A549 (cell line): ENCODE measurements around the gene OTUD7B.

ENCODE experiments used
- CTCF ChIP-seq: fragments of >200 bp; sonication (Bioruptor Twin); formaldehyde crosslinking; IDR thresholded peaks from 3 replicates; pipeline ENCODE4 v1.5.1; 2016
- E2F6 ChIP-seq: IDR thresholded peaks from 2 replicates; pipeline ENCODE4 v1.6.1; 2012; ENCODE audit warnings: low read depth, borderline replicate concordance
- EP300 ChIP-seq, 2 experiments: fragments of >200 bp; sonication (Bioruptor Twin); formaldehyde crosslinking; IDR thresholded peaks; 2 replicates in 1 of 2; 3 replicates in 1 of 2; pipeline ENCODE4 v1.6.1; 2016 to 2017
- KDM5A ChIP-seq: fragments of 200-600 bp; sonication (generic); IDR thresholded peaks from 2 replicates; pipeline ENCODE4 v1.6.1; 2016; ENCODE audit warnings: antibody characterized with exemption, mild to moderate bottlenecking
- MAX ChIP-seq: IDR thresholded peaks from 2 replicates; pipeline ENCODE4 v1.6.1; 2012
- MYC ChIP-seq: IDR thresholded peaks from 2 replicates; pipeline ENCODE4 v1.6.1; 2012; ENCODE audit warnings: mild to moderate bottlenecking, inconsistent platforms, low read length, improper control_type of control experiment, borderline replicate concordance
- POLR2A ChIP-seq: IDR thresholded peaks from 2 replicates; pipeline ENCODE4 v1.6.1; 2012; ENCODE audit warnings: mild to moderate bottlenecking, low read length
- RARB ChIP-seq: fragments of 250-450 bp; sonication (Bioruptor Pico); IDR thresholded peaks from 2 replicates; pipeline ENCODE4 v1.8.0; 2021; ENCODE audit warnings: mild to moderate bottlenecking, moderate library complexity
- REST ChIP-seq: fragments of 200-600 bp; sonication (generic); IDR thresholded peaks from 2 replicates; pipeline ENCODE4 v1.6.1; 2016; ENCODE audit warnings: antibody characterized with exemption, mild to moderate bottlenecking, moderate library complexity
- SMC3 ChIP-seq: fragments of >200 bp; sonication (Bioruptor Twin); formaldehyde crosslinking; IDR thresholded peaks from 3 replicates; pipeline ENCODE4 v1.6.1; 2018; ENCODE audit warnings: inconsistent platforms
- SREBF2 ChIP-seq: fragments of 450-650 bp; IDR thresholded peaks from 2 replicates; pipeline ENCODE4 v1.6.1; 2014; ENCODE audit warnings: mild to moderate bottlenecking, moderate library complexity
- USF2 ChIP-seq: fragments of 450-650 bp; IDR thresholded peaks from 2 replicates; pipeline ENCODE4 v1.6.1; 2014; ENCODE audit warnings: antibody characterized with exemption
- ZFP36 ChIP-seq: fragments of 450-650 bp; IDR thresholded peaks from 2 replicates; pipeline ENCODE4 v1.6.1; 2014; ENCODE audit warnings: borderline replicate concordance; ENCODE audit not compliant: partially characterized antibody

GRCh38 chr1:150022357-150022756, 11.8 kb upstream of the OTUD7B start:
- TF ChIP-seq KDM5A: no peak
- no peak for TF ChIP-seq EP300 (IDR thresholded peaks at IDR 0.05)
- no peak for TF ChIP-seq ZFP36
- no peak for TF ChIP-seq CTCF
- no peak for TF ChIP-seq MAX
- TF ChIP-seq E2F6: no peak
- no peak for TF ChIP-seq USF2
- no peak for TF ChIP-seq SMC3
- TF ChIP-seq SREBF2: no peak
- no peak for TF ChIP-seq REST
- TF ChIP-seq MYC: no peak
- TF ChIP-seq POLR2A: no peak
- no peak for TF ChIP-seq RARB (CRISPR knock-in tag)
